Daoy (cell line): ENCODE measurements around the gene IL21R. TPM values are rescaled to one million over a fixed set of nuclear protein-coding genes. Genes with fewer than 3 reads are reported as not detected.

ENCODE experiments used
- DNase-seq: peaks from one replicate; pipeline ENCODE4 v3.0.0-alpha.2; 2015; ENCODE audit warnings: low read depth
- total RNA-seq: library from RNA; depleted of rRNA; stranded (reverse); fragments of >200 nt; shearing (Covaris generic); gene quantifications from 2 replicates; pipeline ENCODE4 v1.2.3, GENCODE V29; 2014; rRNA removed

IL21R gene
- total RNA-seq, result 0.03 TPM in 1 of 2 replicates, not detected in the other

DNA sequence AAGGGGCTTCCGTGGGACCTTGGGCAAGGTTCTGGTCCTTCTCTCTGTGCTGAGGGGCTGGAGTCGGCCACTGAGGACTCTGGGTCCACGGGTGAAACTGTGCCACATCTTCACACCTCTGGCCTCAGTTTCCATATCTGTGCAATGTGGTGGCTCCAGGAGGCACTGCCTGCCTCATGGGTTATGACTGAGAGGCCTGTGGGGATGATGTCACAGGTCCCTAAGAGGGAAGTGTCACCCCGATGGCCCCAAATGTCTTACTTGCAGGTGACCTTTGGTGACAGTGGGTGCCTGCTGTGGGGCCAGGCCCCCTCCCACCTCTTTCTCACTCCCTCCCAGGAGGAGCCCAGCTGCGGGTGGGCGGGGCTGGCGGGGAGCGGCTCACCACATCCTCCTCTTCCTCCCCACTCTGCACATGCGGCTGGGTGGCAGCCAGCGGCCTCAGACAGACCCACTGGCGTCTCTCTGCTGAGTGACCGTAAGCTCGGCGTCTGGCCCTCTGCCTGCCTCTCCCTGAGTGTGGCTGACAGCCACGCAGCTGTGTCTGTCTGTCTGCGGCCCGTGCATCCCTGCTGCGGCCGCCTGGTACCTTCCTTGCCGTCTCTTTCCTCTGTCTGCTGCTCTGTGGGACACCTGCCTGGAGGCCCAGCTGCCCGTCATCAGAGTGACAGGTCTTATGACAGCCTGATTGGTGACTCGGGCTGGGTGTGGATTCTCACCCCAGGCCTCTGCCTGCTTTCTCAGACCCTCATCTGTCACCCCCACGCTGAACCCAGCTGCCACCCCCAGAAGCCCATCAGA lies at the start of gene IL21R:
IL21R (plus strand) TSS at position 407 of the 801 bp plus-strand sequence. CDS start 27,898 bp downstream, outside the sequence.
- DNase-seq, result peak; percentile 45

DNA sequence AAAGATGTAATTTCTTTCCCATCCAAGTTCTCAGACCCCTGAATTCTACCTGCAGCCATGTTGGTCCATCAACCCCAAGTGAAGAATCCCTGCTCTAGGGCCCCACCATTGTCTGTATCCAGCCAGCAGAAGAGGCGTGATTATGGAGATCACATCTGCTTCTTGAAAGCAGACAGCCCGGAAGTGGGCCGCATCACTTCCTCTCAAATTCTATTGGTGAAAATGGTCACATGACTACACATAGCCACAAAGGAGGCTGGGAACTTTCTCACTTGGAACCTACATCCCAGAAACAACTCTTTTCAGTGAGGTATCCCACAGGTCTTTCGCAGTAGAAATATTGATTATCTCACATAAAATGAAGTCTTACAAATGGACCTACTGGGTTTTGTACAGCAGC lies 48.1 kb upstream of the IL21R start:
- no peak for DNase-seq

DNA sequence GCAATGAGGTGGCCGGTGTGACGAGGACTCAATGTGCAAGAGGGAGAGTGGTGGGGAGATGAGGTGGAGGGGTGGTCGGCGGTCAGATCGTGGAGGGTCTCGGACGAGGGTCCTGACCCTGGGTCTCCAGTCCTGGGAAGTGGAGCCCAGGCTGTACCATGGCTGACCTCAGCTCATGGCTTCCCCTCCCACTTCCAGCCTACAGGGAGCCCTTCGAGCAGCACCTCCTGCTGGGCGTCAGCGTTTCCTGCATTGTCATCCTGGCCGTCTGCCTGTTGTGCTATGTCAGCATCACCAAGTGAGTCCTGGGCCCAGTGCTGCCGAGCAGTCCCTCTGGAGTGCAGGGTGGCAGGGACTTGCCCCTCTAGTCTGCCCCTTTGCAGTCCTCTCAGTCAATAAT lies 46.4 kb upstream of the IL21R start:
- peak; percentile 59 for DNase-seq

DNA sequence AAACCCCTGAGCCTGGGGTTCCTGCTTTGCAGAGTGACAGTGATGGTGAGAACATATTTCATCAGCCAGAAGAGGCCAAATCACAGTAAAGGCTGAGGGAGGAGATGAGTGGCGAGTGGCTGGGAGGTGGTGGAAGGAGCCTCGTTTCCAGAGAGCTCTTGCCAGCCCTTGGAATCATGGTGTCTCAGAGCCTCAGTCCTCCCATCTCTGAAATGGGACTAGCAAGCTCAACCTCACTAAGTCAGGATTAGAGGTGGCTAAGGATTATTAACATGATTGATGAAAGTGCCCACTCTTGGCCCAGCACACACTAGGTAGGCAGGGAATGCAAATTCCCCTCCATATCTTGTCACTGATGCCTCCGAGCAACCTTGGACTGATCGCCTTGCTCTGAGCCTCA lies 45.2 kb upstream of the IL21R start:
- no peak for DNase-seq

DNA sequence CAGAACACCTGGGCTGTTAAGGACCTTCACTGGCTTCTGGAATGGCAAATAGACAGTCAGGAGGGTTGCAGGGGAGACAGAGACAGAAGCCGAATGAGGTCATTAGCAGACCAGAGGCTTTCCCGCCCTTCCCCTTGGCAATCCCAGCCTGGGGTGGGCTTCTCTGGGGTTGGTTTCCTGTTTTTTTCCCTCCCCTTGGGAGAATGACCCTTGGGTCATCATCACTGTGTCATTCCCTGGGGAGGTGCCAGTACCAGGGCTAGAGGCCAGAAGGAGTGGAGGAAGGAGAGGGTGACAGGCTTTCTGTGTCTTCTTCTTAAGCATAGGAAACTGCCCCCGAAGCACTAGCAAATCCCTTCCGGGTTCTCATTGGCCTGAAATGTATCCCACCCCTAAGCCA lies 42.9 kb upstream of the IL21R start:
- no peak for DNase-seq

DNA sequence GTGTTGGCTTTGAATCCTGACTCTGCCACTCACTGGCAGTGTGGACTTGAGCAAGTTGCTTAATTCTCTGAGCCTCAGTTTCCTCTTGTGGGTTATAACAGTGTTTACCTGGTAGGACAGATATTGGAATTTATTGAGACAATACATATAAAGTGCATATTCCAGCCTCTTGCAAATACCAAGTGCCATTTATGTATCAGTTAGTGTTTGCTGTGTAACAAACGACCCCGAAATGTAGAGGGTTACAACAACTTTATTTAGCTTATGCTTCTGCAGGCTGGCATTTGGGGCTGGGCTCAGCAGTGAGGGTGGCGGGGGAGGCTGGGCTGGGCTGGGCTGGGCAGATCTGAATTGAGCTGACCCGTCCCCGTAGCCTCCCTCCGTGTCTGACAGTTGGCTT lies 42.4 kb upstream of the IL21R start:
- no peak for DNase-seq

DNA sequence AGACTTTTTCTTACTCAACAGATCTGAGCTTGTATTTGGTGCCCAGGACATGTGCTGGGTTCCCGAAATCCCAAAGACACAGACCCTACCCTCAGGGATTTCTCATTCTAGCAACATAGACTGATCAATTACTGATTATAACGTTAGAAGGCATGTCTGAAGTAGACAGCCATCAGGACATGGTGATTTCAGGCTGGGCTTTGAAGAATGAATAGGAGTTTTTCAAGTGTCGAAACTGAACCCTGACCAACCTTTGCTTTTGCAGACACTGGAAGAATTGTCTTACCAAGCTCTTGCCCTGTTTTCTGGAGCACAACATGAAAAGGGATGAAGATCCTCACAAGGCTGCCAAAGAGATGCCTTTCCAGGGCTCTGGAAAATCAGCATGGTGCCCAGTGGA lies 40.0 kb upstream of the IL21R start:
- no peak for DNase-seq

DNA sequence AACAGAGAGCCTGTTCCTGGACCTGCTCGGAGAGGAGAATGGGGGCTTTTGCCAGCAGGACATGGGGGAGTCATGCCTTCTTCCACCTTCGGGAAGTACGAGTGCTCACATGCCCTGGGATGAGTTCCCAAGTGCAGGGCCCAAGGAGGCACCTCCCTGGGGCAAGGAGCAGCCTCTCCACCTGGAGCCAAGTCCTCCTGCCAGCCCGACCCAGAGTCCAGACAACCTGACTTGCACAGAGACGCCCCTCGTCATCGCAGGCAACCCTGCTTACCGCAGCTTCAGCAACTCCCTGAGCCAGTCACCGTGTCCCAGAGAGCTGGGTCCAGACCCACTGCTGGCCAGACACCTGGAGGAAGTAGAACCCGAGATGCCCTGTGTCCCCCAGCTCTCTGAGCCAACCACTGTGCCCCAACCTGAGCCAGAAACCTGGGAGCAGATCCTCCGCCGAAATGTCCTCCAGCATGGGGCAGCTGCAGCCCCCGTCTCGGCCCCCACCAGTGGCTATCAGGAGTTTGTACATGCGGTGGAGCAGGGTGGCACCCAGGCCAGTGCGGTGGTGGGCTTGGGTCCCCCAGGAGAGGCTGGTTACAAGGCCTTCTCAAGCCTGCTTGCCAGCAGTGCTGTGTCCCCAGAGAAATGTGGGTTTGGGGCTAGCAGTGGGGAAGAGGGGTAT lies 39.3 kb upstream of the IL21R start:
- no peak for DNase-seq

DNA sequence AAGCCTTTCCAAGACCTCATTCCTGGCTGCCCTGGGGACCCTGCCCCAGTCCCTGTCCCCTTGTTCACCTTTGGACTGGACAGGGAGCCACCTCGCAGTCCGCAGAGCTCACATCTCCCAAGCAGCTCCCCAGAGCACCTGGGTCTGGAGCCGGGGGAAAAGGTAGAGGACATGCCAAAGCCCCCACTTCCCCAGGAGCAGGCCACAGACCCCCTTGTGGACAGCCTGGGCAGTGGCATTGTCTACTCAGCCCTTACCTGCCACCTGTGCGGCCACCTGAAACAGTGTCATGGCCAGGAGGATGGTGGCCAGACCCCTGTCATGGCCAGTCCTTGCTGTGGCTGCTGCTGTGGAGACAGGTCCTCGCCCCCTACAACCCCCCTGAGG lies 38.7 kb upstream of the IL21R start:
- no peak for DNase-seq

DNA sequence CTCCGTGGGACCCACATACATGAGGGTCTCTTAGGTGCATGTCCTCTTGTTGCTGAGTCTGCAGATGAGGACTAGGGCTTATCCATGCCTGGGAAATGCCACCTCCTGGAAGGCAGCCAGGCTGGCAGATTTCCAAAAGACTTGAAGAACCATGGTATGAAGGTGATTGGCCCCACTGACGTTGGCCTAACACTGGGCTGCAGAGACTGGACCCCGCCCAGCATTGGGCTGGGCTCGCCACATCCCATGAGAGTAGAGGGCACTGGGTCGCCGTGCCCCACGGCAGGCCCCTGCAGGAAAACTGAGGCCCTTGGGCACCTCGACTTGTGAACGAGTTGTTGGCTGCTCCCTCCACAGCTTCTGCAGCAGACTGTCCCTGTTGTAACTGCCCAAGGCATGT lies 38.2 kb upstream of the IL21R start:
- no peak for DNase-seq

DNA sequence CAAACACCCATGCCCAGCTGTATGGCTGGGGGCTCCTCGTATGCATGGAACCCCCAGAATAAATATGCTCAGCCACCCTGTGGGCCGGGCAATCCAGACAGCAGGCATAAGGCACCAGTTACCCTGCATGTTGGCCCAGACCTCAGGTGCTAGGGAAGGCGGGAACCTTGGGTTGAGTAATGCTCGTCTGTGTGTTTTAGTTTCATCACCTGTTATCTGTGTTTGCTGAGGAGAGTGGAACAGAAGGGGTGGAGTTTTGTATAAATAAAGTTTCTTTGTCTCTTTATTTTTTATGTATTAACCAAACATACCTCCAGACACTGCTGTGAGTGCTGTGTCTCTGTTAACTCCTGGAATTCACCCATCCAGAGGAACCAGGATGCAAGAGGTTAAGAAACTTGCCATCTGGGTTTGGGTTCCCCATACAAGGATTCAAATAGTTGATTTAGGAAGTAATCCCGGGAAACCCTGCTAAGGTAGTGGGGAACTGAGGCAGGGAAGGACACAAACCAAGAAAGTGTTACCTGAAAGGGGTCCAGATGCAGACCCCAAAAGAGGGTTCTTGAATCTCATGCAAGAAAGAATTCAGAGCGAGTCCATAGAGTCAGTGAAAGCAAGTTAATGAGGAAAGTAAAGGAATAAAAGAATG lies 37.4 kb upstream of the IL21R start:
- DNase-seq, result no peak

DNA sequence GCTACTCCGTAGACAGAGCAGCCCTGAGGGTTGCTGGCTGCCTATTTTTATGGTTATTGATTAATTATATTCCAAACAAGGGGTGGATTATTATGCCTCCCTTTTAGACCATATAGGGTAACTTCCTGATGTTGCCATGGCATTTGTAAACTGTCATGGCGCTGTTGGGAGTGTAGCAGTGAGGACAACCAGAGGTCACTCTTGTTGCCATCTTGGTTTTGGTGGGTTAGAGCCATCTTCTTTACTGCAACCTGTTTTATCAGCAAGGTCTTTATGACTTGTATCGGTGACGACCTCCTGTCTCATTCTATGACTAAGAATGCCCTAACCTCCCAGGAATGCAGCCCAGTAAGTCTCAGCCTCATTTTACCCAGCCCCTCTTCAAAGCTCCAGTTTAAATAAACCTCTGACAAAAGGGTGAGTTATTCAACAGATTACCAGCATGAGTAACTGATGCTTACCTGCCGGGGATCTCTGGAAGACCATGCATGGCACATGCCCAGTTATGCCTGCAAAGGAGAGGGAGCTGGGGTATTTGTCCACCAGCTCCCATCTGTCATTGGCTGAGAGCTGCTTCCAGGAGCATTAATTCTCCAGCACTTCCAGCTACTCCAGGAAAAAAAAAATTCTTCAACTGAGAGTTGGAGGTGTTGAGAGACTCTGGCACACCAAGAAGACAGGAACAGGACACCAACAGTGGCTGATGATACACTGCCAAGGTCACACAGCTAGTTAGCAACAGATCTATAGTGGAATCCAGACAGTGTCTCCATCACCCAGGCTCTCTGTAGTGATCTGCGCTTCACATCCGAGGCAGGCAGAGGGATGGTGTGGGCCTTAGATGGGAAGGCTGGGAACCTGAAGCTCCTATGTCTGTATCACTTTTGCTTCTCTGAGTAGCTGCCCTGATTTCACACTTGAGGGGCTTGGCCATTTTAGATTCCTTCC lies 36.6 kb upstream of the IL21R start:
- DNase-seq, result peak; percentile 59

DNA sequence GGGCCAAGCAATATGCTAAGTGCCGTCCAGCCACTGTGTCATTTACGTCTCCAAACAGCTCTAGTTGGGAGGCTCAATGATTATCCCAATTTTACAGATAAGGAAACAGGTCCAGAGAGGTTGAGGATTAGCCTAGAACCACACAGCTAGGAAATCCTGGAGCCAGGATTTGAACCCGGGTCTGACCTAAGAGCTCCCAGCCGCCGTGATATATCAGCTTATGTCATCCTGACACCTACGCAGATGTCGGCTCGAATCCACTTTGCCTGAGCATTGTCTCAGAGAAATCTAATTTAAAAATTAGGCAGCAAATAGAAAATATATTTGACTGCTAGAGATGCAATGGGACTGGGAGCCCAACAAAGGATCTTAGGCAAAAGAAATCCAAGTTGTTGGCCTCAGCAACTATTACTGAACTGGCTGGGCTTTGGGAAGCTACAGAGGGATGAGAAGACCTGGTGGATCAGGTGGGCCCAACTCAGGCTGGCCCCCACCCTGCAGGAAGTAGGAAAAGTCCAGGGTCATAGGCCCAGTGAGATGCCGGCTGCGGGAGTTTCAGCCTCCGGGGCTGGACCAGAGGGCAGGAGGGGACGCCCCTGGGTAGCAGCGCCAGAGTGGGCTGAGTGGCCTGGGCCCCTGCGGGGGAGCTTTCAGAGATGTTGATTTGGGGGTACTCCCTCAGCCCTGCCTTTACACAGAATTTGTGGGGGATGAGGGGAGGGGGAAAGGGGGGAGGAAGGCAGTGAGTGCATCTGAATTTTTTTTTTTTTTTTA lies 35.1 kb upstream of the IL21R start:
- no peak for DNase-seq

DNA sequence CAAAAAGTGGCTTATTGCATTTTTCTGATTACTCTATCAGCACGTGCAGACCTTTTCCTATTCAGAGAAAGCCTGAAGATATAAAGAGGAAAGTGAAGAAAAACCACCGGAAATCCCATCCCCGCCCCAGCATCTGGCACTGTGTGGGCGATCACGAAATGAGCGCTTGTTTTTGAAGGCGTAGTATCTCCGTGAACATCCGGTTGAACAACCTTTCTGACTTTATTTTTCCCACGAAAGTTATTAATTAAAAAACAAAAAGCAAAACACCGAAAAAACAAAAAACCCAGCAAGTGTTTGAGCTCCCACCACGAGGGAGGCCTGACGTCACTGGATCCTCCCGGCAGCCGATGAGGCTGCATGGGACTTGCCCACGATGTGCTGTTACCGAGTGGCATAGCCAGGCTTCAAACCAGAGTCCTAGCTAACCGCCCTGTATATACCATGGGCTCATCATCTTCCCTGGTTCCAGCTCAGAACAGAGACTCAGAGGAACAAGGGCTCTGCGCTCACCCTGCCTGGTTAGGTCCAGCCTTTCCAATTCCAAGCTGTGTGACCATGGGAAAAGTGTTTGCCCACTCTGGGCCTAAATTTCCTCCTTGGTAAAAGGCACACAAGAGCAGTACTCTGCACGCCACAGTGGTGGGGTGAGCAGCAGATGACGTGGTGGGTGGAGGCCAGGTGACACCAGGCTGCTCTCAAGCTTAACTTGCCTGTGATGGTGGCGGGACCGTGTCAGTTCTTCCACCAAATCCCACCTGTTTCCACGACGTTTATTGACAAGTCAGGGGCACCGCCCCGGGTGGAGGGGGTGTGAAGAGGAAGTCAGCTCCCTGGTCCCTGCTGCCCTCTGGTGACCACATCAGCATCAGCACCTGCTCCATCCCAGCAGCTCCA lies 34.3 kb upstream of the IL21R start:
- peak; percentile 70 for DNase-seq

DNA sequence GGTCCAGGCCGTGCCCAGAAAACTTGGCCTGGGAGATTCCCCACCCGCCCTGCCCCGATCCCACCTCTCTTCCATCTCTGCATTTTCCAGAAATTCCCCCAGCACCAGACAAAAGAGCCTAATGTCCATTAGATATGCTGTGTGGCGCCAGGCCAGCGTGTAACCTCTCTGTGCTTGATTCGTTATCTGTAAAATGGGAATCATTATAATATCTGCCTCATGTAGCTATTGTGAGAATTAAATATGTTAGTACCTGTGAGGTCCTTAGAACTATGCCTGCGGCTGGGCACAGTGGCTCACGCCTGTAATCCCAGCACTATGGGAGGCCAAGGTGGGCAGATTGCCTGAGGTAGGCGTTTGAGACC lies 33.6 kb upstream of the IL21R start:
- no peak for DNase-seq

DNA sequence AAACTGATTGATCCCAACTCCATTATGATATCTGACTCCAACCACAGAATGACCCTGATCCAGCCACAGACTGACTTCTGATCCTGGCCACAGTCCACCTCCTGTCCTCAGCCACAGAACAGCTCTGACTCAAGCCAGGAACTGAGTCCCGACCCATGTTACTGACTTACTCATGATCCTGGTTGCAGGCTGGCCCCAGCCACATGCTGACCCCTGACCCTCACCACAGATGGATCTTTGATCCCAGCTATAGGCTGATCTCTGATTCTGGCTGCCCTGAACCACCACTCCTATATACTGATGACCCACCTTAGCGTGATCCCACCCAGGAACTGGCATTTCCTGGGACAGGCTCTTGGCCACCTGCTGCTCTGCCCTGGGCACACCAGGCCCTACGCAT lies 32.2 kb upstream of the IL21R start:
- no peak for DNase-seq

DNA sequence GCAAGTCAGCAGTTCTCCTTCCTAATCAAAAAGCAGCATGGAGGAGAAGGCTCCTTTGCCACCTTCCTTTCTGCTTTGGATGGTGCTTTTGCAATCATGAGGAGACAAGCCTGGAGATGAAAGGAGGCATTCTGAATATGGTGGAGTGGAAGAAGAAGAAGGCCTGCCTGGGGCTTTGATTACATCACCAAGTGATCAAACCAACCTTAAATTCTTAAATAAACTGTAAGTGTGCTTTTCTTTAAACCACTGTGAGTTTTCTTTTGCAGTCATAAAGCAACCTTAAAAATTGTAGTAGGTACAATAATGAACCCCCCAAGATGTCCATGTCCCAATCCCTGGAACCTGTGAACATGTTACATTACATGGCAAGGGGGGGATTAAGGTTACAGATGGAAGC lies 31.7 kb upstream of the IL21R start:
- DNase-seq, result no peak

DNA sequence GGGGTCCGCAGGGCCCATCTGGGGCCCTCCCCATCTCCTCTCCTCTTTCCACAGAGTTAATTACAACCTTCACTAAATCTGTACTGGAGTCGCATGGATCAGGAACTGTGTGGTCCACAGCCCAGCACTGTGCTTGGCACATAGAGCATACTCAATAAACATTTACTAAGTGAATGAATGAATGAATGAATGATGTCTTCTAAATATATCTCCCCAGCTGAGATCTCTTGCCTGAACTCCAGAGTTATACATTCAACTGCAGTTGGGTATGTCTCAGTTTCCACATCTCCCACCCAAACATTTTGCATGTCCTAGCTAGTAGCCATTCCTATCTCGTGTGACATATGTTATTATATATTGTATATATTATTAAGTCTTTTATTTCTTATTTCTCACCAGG lies 28.7 kb upstream of the IL21R start:
- DNase-seq, result no peak

DNA sequence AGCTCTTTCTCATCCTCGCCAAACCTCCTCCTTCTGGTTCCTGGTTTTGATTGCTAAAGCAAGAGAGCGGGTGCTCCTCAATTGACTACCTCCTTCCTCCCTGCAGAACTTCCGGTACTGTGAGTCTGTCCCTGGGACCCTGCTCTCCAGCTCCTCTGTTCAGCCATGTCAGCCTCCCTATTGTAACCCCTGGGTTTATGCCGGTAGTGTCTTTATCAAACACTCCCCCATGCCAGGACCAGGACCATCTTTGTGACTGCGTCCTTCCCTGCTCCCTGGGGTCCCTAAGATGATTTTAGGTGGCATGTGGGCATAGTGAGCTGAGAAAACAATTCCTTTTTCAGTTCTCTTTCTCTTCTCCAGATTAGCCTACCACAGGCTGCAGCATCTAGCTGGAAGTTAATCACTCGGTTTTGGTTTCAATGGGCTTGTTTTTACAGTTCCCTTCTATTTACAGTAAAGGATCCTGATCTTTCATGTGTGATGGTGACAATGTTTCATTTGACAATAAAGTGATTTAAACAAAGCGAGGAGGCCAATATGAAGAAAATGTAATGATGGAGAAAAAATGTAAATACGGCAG lies 27.7 kb upstream of the IL21R start:
- DNase-seq, result no peak
